NCI-H345 treated with DMSO at 0.1 percent for 48 hours (cell line): ENCODE results near the gene EBNA1BP2.
"Not testable (repeated sequence)": the region's sequence is repeated elsewhere in the genome, so short reads cannot be mapped to it uniquely, and the experiment has no call there.

ENCODE experiments used
- DNase-seq: peaks from one replicate; lab custom pipeline; 2025; ENCODE audit not compliant: unreplicated experiment; lab: John Stamatoyannopoulos, UW

The EBNA1BP2 gene, protein sequence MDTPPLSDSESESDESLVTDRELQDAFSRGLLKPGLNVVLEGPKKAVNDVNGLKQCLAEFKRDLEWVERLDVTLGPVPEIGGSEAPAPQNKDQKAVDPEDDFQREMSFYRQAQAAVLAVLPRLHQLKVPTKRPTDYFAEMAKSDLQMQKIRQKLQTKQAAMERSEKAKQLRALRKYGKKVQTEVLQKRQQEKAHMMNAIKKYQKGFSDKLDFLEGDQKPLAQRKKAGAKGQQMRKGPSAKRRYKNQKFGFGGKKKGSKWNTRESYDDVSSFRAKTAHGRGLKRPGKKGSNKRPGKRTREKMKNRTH

DNA sequence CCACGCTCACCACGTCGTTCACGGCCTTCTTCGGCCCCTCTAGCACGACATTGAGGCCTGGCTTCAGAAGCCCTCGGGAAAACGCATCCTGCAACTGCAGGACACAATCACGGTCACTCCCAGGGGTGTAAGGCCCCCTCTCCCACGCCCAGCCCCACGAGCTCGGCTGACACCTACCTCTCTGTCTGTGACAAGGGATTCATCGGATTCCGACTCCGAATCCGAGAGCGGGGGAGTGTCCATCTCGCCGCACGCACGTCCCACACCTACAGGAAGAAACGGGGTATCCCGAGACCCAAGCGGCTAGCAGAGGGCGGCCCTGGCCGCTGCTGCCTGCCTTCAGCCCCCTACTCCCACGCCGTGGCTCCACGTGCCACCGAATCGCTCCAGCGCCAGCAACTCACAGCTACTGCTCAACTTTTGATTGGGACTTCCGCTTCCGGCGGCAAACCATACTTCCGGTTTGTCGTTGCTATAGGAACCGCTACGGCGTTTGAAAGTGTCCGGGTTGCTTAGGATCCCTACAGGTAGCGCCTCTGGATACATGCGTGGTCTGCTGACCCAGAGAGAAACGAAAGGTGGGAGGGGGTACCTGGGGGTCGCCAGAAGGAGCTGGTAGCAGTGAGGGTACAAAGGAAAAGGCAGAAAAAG is at the start of gene EBNA1BP2, which contains the start of gene CFAP57:
EBNA1BP2 (minus strand) TSS at position 415 of the 651 bp plus-strand sequence; CDS start at position 243, 172 bp downstream.
CFAP57 (plus strand) TSS at position 455 of the 651 bp plus-strand sequence. CDS start 424 bp downstream, outside the sequence.
- DNase-seq: peak; percentile 88

DNA sequence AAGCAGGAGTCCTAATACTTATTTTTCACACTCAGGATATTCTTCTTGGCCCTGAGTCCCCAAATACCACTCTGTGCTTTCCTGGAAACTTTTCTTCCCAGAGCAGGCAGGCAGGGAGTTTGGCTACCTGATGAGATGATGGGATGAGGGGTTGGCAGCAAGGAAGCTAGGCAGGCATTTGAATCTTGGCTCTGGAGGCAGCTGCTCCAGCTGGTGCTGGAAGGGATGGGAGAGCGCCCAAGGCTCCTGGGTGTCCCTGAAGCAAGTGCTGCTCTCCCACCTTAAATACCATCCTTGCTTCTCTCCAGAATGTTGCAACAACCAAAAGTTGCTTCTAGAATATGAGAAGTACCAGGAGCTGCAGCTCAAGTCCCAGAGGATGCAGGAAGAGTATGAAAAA is 49.7 kb upstream of the EBNA1BP2 start:
- no peak for DNase-seq

DNA sequence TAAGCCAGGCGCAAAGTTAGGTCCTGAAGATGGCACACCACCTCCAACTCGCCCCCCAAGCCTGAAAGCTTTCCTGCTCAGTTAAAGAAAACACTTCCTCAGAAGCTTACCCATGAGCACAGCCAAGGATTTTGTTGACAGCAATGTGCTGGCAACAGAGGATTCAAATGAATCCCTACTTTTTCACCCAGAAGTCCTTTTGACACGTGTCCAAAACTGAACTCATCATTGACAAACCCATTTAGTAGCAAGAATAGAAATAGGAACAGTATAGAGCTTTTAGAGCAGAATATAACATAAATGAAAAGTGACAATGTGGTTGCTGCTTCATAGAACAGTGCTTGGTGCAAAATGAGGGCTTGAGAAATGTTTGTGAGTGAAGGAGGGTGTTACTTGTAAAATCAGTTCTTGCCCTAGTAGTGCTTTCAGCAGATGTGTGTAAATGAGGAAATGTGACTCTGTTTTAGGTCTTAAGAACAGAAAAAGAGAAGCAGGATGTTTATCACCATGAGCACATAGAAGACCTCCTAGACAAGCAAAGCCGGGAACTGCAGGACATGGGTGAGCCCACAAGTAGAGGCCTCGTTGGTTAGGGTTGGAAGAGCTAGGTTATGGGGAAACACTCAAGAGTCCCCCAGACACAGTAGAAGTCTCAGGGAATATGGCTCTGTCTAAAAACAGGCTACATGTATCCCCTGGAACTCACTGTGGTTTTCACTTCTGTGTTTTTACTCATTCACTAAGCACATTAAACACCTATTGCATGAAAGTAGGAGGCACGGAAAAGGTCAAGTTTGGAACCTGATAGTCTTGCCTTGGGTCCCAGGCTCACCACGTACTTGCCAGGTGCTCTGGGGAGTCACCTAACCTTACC is 49.1 kb upstream of the EBNA1BP2 start:
- DNase-seq: no peak

DNA sequence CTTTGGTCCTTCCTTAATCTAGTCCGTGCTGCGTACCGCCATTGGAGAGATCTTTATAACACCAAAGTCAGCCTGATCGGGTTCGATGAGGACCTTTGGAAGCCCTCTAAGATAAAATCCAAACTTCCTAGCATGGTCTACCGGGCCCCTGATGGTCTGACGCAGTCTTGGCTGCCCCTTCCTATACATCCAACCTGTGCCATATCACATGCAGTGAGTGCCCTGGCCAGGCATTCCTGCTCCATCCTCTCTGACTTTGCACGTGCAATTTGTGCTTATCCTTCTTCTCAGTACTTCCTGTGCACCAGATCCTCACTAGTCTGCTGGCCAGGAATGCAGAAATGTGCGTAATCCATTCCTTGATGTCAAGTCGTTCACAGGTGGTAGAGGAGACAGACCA is 45.7 kb upstream of the EBNA1BP2 start:
- DNase-seq: no peak

DNA sequence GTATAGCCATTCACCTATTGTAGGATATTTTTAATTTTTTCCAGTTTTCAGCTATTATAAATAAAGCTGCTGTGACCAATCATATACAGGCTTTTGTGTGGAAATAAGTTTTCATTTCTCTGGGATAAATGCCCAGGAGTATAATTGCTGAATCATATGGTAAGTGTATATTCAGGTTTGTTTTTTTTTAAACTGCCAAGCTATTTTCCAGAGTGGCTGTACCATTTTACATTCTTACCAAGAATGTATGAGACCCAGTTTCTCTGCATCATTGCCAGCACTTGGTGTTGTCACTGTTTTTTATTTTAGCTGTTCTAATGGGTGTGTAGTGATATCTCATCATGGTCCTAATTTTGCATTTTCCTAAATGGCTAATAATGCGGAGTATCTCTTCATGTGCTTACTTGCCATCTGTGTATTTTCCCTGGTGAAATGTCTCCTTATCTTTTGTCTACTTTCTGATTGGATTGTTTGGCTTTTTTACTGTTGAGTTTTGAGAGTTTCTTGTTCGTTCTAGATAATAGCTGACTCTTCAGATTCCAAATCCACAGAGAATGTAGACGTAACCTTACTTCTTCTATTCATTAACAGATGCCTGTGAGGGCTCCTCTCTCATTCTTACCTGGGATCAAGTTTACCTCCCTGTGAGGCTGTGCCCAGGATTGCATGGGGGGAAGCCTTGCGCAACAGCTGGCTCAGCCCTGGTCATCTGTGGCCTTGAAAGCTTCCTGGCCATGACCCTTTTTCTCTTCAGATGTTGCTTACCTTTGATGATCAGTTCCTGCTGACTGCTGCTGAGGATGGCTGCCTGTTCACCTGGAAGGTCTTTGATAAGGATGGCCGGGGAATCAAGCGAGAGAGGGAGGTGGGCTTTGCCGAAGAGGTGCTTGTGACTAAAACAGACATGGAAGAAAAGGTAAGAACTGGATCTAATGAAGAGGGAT is 42.7 kb upstream of the EBNA1BP2 start:
- no peak for DNase-seq

DNA sequence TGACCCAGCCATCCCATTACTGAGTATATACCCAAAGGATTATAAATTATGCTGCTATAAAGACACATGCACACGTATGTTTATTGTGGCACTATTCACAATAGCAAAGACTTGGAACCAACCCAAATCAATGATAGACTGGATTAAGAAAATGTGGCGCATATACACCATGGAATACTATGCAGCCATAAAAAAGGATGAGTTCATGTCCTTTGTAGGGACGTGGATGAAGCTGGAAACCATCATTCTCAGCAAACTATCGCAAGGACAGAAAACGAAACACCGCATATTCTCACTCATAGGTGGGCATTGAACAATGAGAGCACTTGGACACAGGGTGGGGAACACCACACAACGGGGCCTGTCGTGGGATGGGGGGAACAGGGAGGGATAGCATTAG is 36.2 kb upstream of the EBNA1BP2 start:
- not testable (repeated sequence) for DNase-seq

DNA sequence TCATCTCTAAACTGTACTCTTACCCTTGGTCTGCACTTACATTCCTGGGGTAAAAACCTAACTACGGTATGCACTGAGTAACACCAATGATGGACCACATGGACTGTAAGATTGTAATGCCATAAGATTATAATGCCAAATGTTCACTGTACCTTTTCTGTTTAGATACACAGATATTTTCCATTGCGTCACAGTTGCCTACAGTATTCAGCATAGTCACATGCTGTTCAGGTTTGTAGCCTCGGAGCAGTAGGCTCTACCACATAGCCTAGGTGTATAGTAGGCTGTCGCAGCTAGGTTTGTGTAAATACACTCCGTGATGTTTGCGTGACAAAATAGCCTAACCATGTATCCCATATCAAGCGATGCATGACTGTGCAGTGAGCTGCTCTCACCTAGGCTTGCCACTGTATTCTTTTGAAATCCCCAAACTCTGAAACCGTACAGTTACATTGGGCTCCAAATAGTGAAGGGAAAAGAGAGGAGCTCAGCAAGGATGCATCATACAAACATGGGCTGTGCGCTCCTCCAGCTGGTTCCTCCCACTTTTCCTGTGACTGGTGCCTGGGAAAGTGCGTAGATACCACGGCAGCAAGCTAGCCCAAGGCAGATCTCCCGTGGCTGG is 35.3 kb upstream of the EBNA1BP2 start:
- DNase-seq: no peak

DNA sequence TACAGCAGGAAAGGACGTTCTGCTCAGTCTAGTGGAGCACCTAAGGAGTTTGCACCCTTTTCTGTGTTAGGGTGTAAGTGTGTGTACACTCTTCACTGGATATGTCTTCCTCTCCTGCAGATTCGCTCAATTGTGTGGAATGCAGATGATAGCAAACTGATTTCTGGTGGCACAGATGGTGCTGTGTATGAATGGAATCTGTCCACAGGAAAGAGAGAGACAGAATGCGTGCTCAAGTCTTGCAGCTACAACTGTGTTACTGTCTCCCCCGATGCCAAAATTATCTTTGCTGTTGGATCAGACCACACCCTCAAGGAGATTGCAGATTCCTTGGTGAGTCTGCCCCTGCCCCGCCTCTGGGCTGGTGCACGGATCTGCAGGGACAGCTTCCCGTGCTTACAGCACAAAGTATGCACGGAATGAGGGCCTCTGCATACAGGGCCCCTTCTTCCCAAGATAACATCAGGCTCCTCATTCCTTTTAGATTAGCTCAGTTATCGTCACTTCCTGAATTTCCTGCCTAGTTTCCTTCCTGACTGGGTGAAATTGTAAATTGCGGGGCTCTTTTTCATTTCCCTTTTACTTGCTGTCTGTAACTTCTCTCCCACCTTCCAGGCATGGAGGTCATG is 34.6 kb upstream of the EBNA1BP2 start:
- DNase-seq: no peak

DNA sequence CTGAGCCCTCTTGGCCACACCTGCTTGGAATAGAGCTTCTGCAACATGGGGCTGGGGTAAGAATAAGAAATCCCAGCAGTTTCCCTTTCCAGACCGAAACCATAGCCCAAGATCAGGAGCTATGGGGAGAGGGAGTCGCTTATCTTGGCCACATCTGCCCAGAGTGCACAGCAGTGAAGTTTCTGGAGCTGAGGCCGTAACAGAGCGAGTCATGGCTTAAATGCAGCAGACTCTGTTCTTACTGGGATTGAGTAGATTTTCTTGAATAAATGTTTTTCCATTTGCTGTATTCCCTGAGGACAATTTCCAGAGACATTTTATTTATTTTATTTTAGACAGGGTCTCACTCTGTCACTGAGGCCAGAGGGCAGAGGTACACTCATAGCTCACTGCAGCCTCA is 33.6 kb upstream of the EBNA1BP2 start:
- no peak for DNase-seq

DNA sequence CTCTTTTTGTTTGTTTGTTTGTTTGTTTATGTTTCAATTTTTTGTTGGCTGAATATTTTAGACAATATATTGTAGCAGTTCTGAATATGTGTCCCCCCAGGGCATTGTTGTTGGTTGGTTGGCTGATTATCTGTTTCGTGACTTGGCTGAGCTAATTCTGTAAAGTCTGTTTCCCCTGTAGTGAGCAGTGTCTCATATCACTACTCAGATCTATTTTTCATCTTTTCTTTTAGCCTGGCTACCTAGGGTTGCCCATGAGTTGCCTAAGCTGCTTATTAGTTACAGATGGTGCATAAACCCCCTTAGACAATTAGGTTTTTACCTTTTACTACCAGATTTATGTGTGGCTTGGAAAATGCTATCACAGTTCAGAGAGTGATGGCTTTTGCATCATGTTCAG is 32.3 kb upstream of the EBNA1BP2 start:
- DNase-seq: no peak

DNA sequence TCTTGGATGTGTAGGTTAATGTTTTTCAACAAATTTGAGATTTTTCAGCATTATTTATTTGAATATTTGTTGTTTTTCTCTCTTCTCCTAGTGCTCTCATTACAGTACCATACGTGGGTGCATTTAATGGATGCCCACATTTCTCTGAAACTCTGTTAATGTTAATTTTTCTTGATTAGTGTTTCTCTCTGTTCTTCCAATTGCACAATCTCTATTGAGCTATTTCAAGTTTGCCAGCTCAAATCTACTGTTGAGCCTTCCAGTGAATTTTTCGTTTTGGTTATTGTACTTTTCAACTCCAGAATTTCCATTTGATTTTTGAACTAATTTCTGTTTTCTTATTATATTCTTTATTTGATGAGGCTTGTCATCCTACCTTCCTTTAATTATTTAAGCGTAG is 31.8 kb upstream of the EBNA1BP2 start:
- no peak for DNase-seq

DNA sequence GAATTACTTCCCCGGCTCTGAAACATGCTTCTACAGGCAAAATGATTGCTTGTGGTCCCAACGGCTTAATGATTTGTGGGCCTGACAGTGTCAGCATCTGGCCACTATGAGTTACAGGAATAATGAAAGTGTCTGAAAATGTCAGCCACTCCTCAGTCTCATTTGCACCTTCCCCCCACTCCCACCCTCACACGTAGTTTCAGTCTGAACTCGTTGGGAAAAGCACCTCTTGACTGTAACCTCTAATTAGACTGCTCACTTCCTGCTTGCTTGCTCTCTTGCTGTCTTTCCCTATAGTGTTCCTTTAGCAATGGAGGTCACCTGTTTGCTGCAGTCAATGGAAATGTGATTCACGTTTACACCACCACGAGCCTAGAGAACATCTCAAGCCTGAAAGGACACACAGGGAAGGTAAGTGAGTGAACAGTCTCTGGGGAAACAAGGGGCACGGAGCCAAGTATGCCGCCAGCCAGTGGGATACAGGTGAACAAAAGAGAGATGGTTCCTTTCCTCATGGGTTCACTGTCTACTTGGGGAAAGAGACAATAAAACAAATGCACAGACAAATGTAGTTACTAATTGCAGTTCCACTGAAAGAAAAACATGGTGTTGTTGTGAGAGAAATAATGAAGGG is 27.1 kb upstream of the EBNA1BP2 start:
- peak; percentile 94 for DNase-seq

DNA sequence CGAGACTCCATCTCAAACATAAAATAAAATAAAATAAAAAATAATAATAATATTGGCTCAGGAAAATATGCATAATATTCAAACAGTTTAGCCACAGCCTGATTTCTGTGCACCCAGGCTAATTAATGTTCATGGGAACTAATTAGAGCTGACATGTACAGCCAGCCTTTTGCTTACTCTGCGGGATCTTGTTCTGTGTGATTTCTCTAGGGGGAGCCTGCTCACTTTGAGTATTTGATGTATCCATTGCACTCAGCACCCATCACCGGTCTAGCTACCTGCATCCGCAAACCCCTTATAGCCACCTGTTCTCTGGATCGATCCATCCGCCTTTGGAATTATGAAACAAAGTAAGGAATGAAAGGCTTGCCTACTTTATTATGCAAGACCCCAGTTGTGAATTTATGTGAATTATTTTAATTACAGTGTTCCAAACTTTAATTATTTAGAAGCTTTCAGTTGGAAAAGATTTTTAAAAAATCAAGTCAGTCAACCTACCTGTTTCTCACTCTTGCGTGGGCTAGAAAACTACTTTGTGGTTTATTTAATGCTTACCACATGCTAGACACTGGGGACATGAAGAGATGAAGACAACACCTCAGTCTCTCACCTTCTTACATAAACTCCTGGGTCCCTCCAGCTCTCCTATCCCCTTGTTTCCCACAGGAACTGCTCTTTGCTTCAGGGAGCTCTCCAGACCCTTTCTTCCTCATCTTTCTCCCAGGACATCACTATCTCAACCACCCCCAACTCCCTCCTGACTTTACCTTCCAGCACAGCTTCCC is 25.4 kb upstream of the EBNA1BP2 start:
- DNase-seq: no peak

DNA sequence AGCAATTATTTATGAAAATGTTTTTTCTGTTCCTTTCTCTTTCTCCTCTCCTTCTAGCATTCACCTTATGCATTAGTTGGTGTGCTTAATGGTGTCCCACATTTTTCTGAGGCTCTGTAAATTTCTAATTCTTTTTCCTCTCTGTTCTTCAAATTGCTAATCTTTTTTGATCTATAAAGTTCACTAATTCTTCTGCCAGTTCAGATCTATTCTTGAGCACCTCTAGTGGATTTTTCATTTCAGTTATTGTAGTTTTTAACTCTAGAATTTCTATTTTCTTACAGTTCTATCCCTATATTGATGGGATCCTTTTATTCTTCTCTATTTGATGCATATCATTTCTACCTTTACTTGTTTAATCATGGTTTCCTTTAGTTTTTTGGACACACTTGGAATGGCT is 22.4 kb upstream of the EBNA1BP2 start:
- DNase-seq: no peak

DNA sequence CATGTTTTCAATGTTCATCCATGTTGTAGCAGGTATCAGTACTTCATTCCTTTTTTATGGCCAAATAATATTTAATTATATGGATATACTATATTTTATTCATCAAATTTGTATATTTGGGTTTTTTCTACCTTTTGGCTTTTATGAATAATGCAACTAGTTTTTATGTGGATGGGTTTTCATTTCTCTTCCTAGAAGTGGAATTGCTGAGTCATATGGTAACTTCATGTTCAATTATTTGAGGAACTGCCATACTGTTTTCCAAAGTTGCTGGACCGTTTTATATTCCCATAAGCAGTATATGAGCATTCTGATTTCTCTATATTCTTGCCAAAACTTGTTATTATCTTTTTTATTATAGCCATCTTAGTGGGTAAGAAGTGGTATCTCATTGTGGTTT is 16.0 kb upstream of the EBNA1BP2 start:
- DNase-seq: no peak

DNA sequence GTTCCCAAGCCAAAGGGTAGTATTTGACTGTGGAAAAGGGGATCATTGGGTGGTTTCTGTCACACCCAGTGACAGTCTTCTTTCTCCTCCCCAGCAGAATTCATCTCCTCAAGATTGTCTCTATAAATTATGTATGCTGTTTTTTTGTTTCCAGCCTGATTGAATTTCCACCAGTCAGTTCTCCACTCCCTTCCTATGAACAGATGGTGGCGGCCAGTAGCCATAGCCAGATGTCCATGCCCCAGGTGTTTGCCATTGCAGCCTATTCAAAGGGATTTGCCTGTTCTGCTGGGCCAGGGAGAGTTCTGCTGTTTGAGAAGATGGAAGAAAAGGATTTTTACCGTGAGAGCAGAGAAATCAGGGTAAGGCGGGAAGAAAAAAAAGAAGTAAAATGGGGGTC is 12.9 kb upstream of the EBNA1BP2 start:
- DNase-seq: no peak

DNA sequence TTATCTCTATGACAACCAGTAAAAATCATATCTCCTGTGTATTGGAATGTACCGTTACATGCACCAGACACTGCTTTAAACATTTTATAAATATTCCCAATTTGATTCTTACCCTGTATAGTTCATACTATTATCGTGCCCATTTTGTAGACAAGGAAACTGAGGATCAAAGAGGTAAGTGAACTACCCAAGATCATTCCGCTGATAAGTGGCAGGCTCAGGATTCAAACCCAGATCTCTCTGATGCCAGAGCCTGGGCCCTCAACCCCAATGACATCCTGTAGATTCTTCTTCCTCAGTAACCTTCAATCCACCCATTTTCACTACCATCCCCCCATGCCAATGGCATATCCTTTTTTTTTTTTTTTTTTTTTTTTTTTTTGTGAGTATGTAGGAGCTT is 12.3 kb upstream of the EBNA1BP2 start:
- DNase-seq: no peak

DNA sequence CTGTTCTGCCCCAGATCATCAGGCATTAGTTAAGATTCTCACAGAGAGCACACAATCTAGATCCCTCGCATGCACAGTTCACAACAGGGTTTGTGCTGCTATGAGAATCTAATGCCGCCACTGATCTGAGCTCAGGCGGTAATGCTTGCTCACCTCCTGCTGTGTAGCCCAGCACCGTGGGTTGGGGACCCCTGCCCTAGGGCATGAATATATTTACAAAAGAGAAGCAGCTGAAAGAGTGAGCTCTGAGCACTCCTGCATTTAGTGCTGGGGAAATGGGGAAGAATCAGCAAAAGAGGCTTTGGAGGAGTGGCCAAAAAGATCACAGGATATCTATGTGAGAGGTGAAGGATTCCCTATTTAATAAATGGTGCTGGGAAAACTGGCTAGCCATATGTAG is 5.6 kb upstream of the EBNA1BP2 start:
- DNase-seq: no peak
